Memory B cell (primary cell): ENCODE results near the gene OR2F1.

ENCODE experiments used
- ATAC-seq: fragments of 150-1000 bp; cut with Tn5 transposase; 2 replicates; pipeline ENCODE4 v1.10.0; 2021; ENCODE audit warnings: low read depth, mild to moderate bottlenecking, moderate library complexity
- DNase-seq, 2 donors: peaks; one replicate each; pipeline ENCODE4 v3.0.0; 2022; ENCODE audit warnings: low spot score in 2 of 2
- H3K27ac Mint-ChIP-seq: one replicate; pipeline ENCODE4 v1.8.0; 2022; ENCODE audit warnings: mild to moderate bottlenecking, moderate library complexity, mixed read lengths
- H3K27me3 Mint-ChIP-seq: one replicate; pipeline ENCODE4 v1.8.0; 2022; ENCODE audit warnings: mixed read lengths
- H3K36me3 Mint-ChIP-seq: one replicate; pipeline ENCODE4 v1.8.0; 2022; ENCODE audit warnings: mild to moderate bottlenecking, mixed read lengths
- H3K4me1 Mint-ChIP-seq: one replicate; pipeline ENCODE4 v1.8.0; 2022; ENCODE audit warnings: mixed read lengths
- H3K4me3 Mint-ChIP-seq: one replicate; pipeline ENCODE4 v1.8.0; 2022; ENCODE audit warnings: mild to moderate bottlenecking, moderate library complexity, mixed read lengths
- H3K9me3 Mint-ChIP-seq: one replicate; pipeline ENCODE4 v1.8.0; 2022; ENCODE audit warnings: mixed read lengths

Gene OR2F1

GRCh38 chr7:143978585-143978984, 23.9 kb downstream of the OR2F1 start:
- no peak for ATAC-seq

DNA sequence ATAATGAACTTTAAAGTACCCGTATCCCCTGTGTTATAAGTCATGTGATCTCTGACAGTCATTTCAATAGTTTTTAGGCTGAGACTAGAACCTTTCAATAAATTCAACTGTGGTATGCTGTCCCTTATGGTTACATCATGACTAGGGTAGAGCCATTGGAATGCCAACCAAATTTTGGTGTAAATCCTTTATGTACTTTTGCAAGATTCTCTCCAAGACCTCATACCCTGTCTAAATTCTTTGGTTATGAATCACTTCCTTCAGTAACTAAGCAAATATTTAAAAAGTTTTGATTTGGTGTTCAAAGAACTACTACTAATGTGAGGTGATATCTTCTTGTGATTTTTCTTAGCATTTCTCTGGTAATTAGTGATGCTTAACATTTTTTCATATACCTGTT, 24.7 kb downstream of the OR2F1 start:
- DNase-seq (no peak), ATAC-seq (no peak)
- H3K27ac Mint-ChIP-seq = no peak overlapping the region
- no peaks in the 10 kb centered on the region for H3K4me1 Mint-ChIP-seq
- no peak overlapping the region for H3K4me3 Mint-ChIP-seq
- no peaks in the 10 kb centered on the region for H3K36me3 Mint-ChIP-seq
- H3K9me3 Mint-ChIP-seq = no peaks in the 10 kb centered on the region
- H3K27me3 Mint-ChIP-seq = peaks cover 6% of the 10 kb centered on the region

More at GRCh38 chr7:143978585-143978984, 23.9 kb downstream of the OR2F1 start:
- H3K27me3 Mint-ChIP-seq = peaks cover 6% of the 10 kb centered on the region
- no peaks in the 10 kb centered on the region for H3K36me3 Mint-ChIP-seq
- no peaks in the 10 kb centered on the region for H3K4me1 Mint-ChIP-seq
- H3K9me3 Mint-ChIP-seq = no peaks in the 10 kb centered on the region
- H3K4me3 Mint-ChIP-seq = no peak overlapping the region
- H3K27ac Mint-ChIP-seq = no peak overlapping the region
- no peak for DNase-seq

- no peaks in the 10 kb centered on the region for H3K4me1 Mint-ChIP-seq
- no peak for DNase-seq
- ATAC-seq = no peak
These were observed 25.4 kb downstream of the OR2F1 start for GRCh38 chr7:143979998-143980397.

DNA sequence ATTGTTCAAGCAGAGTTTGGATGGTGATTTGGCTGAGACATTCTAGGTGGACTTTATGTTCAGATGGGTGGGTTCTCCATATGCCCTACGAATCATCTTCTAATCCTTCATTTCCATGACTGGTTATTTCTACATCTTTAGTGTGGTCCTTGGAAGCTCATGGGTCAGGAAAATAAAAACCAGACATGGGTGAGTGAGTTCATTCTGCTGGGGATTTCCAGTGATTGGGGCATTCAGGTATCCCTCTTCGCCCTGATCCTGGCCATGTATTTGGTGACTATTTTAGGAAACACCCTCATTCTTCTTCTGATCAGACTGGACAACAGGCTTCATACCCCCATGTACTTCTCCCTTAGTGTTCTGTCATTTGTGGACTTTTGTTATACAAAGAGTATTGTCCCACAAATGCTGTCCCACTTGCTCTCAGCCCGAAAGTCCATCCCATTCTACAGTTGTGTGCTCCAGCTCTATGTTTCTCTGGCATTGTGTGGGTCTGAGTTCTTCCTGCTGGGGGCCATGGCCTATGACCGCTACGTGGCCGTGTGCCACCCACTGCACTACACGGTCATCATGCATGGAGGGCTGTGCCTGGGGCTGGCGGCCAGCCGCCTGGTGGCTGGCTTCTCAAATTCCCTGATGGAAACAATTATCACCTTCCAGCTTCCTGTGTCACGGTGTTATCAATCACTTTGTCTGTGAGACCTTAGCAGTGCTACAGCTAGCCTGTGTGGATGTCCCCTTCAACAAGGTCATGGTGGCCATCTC, 26.3 kb downstream of the OR2F1 start:
- Mint-ChIP-seq H3K9me3 (no peaks in the 10 kb centered on the region), H3K27ac (no peak overlapping the region), H3K4me1 (no peaks in the 10 kb centered on the region), H3K36me3 (no peaks in the 10 kb centered on the region), H3K4me3 (no peak overlapping the region), H3K27me3 (peaks cover 6% of the 10 kb centered on the region)
- DNase-seq (no peak), ATAC-seq (no peak)

More at GRCh38 chr7:143979998-143980397, 25.4 kb downstream of the OR2F1 start:
- Mint-ChIP-seq H3K27ac (no peak overlapping the region), H3K36me3 (no peaks in the 10 kb centered on the region), H3K27me3 (peaks cover 6% of the 10 kb centered on the region), H3K9me3 (no peaks in the 10 kb centered on the region), H3K4me3 (no peak overlapping the region)

DNA sequence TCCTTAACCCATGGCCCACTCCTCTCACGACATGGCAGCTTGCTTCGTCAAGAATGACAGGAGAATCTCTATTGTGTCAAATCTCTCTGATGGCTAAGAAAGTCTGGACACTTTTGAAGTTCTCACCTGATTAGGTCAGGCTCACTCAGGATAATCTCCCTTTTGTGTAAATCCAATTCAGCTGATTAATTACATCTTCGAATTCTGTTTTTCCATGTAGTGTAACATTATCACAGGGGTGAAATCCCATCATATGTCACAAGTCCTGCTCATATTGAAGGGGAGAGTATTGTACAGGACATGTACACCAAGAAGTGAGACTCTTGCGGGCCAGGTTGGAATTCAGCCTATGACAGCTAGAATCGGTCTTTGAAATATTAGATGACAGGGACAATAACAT, 29.3 kb downstream of the OR2F1 start:
- Mint-ChIP-seq H3K4me3 (no peak overlapping the region), H3K27ac (no peak overlapping the region), H3K9me3 (no peaks in the 10 kb centered on the region), H3K36me3 (no peaks in the 10 kb centered on the region), H3K4me1 (no peaks in the 10 kb centered on the region), H3K27me3 (peaks cover 6% of the 10 kb centered on the region)
- no peak for ATAC-seq
- DNase-seq = no peak

GRCh38 chr7:143987513-143987912, 32.9 kb downstream of the OR2F1 start:
- DNase-seq = no peak
- no peaks in the 10 kb centered on the region for H3K36me3 Mint-ChIP-seq
- no peak for ATAC-seq
- H3K27ac Mint-ChIP-seq = no peak overlapping the region
- H3K27me3 Mint-ChIP-seq = no peaks in the 10 kb centered on the region
- H3K9me3 Mint-ChIP-seq = peaks cover 8% of the 10 kb centered on the region
- no peak overlapping the region for H3K4me3 Mint-ChIP-seq
- no peaks in the 10 kb centered on the region for H3K4me1 Mint-ChIP-seq

DNA sequence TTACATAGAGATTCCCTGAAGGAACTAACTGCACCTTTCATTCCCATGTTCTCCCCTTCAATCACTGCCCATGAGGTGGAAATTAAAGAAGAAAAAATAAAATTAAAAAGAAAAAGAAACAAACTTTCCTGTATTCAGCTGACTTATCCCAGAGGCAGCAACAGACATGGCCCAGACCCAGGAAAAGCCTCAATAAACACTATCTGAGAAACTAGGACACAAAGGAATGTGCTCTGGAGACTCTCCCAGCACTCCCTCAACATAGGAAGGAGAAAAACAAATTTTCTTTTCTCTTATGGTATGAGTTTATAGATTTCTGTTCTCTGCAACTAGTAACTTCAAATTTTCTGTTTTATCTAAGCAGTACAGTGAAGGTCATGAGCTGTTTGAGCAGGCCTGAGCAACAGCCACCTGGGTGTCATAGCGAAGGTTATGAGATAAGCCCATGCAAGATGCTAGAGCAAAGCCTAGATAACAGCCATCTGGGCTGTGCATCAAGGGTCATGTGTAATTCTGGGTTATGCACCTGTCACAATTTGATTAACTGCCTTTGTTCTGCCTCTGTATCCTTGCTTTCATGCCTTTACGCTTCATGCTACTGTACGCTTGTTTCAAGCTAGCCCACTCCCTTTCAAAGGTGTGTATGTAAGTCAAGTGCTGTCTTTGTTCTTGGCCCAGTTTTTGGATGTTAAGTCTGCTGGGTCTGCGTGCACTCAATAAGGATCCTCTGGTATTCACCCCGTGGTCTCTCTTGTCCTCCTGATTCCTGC, 34.5 kb downstream of the OR2F1 start:
- Mint-ChIP-seq H3K36me3 (no peaks in the 10 kb centered on the region), H3K4me1 (no peaks in the 10 kb centered on the region), H3K27me3 (no peaks in the 10 kb centered on the region), H3K9me3 (peaks cover 8% of the 10 kb centered on the region), H3K27ac (no peak overlapping the region), H3K4me3 (no peak overlapping the region)
- DNase-seq = no peak
- ATAC-seq = no peak

GRCh38 chr7:143992670-143993069, 38.0 kb downstream of the OR2F1 start:
- Mint-ChIP-seq H3K27ac (no peak overlapping the region), H3K4me1 (no peaks in the 10 kb centered on the region), H3K9me3 (peaks cover 8% of the 10 kb centered on the region), H3K36me3 (no peaks in the 10 kb centered on the region), H3K27me3 (no peaks in the 10 kb centered on the region), H3K4me3 (no peak overlapping the region)
- no peak for DNase-seq
- no peak for ATAC-seq

- peaks cover 8% of the 10 kb centered on the region for H3K9me3 Mint-ChIP-seq
- no peak overlapping the region for H3K4me3 Mint-ChIP-seq
- no peaks in the 10 kb centered on the region for H3K4me1 Mint-ChIP-seq
- no peak overlapping the region for H3K27ac Mint-ChIP-seq
- no peaks in the 10 kb centered on the region for H3K27me3 Mint-ChIP-seq
- no peak for DNase-seq
- no peak for ATAC-seq
- H3K36me3 Mint-ChIP-seq = no peaks in the 10 kb centered on the region
These were observed 39.3 kb downstream of the OR2F1 start for GRCh38 chr7:143993924-143994323.

- peaks cover 6% of the 10 kb centered on the region for H3K27me3 Mint-ChIP-seq
- ATAC-seq (no peak), DNase-seq (no peak)
- no peaks in the 10 kb centered on the region for H3K36me3 Mint-ChIP-seq
- H3K4me1 Mint-ChIP-seq = no peaks in the 10 kb centered on the region
- H3K9me3 Mint-ChIP-seq = no peaks in the 10 kb centered on the region
- no peak within 1 kb of the TSS for H3K27ac Mint-ChIP-seq
- H3K4me3 Mint-ChIP-seq = no peak within 1 kb of the TSS
These were observed 45.4 kb downstream of the OR2F1 start, which contains the start of gene OR6B1 for GRCh38 chr7:144000020-144000419. OR6B1 (plus strand) TSS chr7:144000320; CDS start chr7:144003997, 3,677 bp downstream.

DNA sequence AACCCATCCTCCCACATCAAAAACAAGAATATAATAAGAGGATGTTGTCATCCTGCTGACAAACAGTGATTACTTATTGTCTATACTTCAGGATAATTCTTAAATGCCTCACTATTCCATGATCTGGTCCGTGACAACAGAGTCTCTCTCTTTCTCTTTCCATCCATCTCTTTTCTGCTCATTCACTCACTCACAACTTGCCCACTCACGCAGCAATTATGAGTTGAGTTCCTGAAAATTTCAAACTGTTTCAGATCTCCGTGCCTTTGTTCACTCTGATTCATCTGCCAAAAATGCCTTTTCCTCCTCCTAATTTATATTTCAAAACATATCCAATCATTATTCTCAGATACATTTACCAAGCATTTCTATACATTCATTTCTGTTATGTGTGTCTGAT, 46.9 kb downstream of the OR2F1 start:
- no peaks in the 10 kb centered on the region for H3K36me3 Mint-ChIP-seq
- no peak overlapping the region for H3K4me3 Mint-ChIP-seq
- H3K4me1 Mint-ChIP-seq = no peaks in the 10 kb centered on the region
- DNase-seq (no peak), ATAC-seq (no peak)
- H3K27ac Mint-ChIP-seq = no peak overlapping the region
- H3K27me3 Mint-ChIP-seq = peaks cover 8% of the 10 kb centered on the region
- no peaks in the 10 kb centered on the region for H3K9me3 Mint-ChIP-seq

GRCh38 chr7:144004703-144005102, 50.1 kb downstream of the OR2F1 start:
- DNase-seq (no peak), ATAC-seq (no peak)
- Mint-ChIP-seq H3K9me3 (peaks cover 9% of the 10 kb centered on the region), H3K36me3 (no peaks in the 10 kb centered on the region), H3K4me1 (no peaks in the 10 kb centered on the region), H3K27ac (no peak overlapping the region), H3K27me3 (peaks cover 8% of the 10 kb centered on the region), H3K4me3 (no peak overlapping the region)

DNA sequence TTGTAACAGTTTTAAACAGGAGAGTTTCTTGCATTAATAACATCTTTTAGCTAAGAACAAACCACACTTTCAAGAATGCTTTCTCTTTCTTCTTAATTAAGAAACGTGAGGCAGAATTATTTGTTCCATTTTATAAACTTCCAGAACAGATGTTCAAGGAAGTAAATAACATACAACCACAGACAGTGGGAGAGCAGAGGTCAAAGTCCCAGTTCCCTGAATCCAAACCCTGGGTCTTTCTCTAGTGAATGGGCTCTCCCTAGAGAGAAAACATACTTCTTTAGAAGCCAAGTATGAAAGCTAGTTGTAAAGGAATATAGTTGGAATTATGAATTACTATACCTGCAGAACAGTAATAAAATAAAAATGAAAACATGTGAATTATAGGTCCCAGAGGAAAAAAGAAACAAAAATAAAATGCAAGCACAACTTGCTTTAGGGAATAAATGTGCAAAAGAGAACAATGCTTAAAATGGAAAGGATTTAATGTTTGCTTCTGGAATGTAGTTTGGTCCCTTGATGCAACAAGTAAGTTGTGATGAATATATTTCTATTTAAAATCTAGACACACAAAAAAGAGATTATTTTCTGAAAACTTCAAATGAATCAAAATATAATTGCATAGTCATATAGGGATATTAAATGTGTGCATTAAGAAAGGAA, 51.5 kb downstream of the OR2F1 start:
- no peak for ATAC-seq
- H3K9me3 Mint-ChIP-seq = peaks cover 12% of the 10 kb centered on the region
- no peak overlapping the region for H3K27ac Mint-ChIP-seq
- no peak for DNase-seq
- no peak overlapping the region for H3K4me3 Mint-ChIP-seq
- H3K4me1 Mint-ChIP-seq = no peaks in the 10 kb centered on the region
- no peaks in the 10 kb centered on the region for H3K36me3 Mint-ChIP-seq
- peaks cover 10% of the 10 kb centered on the region for H3K27me3 Mint-ChIP-seq

DNA sequence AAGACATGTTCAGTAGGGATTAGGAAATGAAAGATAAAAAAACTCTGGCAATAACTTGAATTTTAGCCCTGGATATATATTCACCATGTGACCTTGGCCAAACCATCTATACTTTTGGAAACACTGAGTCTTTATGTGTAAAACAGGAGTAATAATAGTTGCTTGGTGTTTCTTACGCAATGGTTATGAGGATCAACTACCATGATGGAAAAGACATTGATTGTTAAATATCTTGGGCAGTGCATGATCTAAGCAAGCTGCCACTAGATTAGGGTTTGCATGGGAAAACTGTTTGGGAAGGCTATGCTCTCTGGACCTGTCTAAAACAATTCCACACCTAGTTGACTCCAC, 52.0 kb downstream of the OR2F1 start:
- H3K27ac Mint-ChIP-seq = no peak overlapping the region
- no peak overlapping the region for H3K4me3 Mint-ChIP-seq
- H3K4me1 Mint-ChIP-seq = no peaks in the 10 kb centered on the region
- H3K36me3 Mint-ChIP-seq = no peaks in the 10 kb centered on the region
- DNase-seq (no peak), ATAC-seq (no peak)
- H3K9me3 Mint-ChIP-seq = peaks cover 12% of the 10 kb centered on the region
- H3K27me3 Mint-ChIP-seq = peaks cover 12% of the 10 kb centered on the region
